ENCODE measurements around the gene ATP8B1. TPM values are rescaled to one million over a fixed set of nuclear protein-coding genes. Genes with fewer than 3 reads are reported as not detected.
"Not testable (repeated sequence)": the region's sequence is repeated elsewhere in the genome, so short reads cannot be mapped to it uniquely, and the experiment has no call there.

Gene ATP8B1
- total RNA-seq, 3 donors from 2014 or later = 175 to 406 (median 316) TPM

DNA sequence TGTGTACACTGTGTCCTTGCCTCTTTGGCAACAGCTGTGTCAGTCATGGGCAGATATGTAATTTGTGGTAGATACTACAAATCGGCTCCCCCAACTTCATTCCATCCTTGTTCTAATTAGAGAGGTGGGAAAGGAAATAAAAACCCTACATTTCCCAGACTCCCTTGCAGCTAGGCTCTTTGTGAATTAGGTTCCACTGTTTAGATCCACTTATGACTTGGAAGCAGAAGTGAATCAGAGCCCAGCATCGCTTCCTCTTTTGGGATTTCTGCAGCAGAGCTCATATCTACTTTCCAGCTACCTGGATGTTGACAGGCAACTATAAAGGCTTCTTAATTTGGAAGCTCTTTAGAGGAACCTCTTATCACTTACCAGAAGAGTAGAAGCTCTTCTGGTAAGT is 147.4 kb downstream of the ATP8B1 start:
- TF ChIP-seq, protein P1, sequence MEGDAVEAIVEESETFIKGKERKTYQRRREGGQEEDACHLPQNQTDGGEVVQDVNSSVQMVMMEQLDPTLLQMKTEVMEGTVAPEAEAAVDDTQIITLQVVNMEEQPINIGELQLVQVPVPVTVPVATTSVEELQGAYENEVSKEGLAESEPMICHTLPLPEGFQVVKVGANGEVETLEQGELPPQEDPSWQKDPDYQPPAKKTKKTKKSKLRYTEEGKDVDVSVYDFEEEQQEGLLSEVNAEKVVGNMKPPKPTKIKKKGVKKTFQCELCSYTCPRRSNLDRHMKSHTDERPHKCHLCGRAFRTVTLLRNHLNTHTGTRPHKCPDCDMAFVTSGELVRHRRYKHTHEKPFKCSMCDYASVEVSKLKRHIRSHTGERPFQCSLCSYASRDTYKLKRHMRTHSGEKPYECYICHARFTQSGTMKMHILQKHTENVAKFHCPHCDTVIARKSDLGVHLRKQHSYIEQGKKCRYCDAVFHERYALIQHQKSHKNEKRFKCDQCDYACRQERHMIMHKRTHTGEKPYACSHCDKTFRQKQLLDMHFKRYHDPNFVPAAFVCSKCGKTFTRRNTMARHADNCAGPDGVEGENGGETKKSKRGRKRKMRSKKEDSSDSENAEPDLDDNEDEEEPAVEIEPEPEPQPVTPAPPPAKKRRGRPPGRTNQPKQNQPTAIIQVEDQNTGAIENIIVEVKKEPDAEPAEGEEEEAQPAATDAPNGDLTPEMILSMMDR (IDR thresholded peaks at IDR 0.05) = no peak
- DNase-seq (no peak), ATAC-seq (no peak)
- intact Hi-C loops (cut with DNase I, micrococcal nuclease) = no loop called here
- Histone ChIP-seq H3K4me1 (ENCODE audit: low read depth) (no peaks in the 10 kb centered on the region), H3K36me3 (ENCODE audit: low read depth) (no peaks in the 10 kb centered on the region), H3K9me3 (peaks cover 5% of the 10 kb centered on the region), H3K4me3 (no peak overlapping the region)

DNA sequence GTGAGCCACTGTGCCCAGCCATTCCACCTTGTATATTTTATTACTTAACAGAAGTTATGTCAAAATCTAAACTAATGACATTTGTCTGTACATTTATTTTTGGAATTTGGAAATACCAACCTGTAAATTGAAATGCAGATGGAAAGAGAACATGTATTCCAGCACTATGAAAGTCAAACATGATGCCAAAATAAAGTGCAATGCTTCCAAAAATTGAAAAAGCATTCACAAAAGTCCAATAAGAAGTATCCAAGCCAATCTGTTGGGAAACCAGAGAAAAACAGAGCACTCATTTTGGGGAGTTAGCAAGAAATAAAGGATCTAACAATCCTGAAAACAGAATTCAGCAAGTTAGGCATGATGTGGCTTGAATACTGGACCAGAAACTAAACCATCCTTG is 151.2 kb downstream of the ATP8B1 start:
- TF ChIP-seq, protein P1 (IDR thresholded peaks at IDR 0.05) = no peak

DNA sequence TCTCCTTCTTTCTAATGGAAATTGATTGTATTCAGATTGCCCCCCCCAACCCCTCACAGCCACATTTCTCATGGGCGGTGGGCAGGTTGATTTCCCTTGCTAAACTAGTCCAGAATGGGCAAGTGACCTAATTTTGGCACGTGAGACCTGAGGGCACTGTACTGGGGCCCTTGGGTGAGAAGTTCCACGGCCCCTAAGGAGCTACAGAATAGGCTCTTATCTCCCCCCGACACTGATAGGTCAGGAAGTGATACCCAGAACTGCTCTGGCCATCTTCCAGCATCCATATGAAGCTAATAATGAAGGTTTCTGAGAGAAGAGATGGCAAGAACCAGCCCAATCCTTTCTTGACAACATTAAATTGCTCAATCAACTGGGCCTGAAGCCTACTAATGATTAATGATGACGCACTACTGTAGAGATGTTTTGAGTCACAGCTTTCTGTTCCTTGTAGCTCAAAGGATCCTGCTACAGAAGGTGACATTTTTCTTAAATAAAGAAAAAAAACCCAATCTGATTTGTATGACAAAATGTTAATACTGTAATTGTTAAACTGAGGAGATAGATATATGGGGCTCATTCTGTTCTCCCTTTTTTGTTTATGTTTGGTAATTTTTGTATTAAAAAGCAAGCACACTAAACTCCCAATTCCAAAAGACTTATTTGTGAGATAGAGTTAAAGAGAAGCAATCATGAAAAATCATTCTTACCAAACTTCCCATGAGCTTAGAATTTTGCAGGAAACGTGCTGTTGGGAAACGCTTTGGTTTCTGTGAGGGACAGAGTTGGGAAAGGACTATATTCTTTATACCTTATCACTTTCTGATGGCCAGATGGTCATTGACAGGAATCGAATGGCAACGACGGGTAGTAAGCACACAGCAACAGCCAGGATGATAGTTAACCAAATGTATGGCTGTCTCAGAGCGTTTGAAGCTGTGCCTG is 153.3 kb downstream of the ATP8B1 start:
- H3K36me3 ChIP-seq (ENCODE audit: low read depth) = no peaks in the 10 kb centered on the region

More for the DNA sequence above, 151.2 kb downstream of the ATP8B1 start:
- no peaks in the 10 kb centered on the region for H3K36me3 ChIP-seq (ENCODE audit: low read depth)
- DNase-seq (no peak), ATAC-seq (no peak)
- H3K4me3 ChIP-seq = no peak overlapping the region
- peaks cover 5% of the 10 kb centered on the region for H3K9me3 ChIP-seq
- H3K4me1 ChIP-seq (ENCODE audit: low read depth) = no peaks in the 10 kb centered on the region
- intact Hi-C loops (cut with DNase I, micrococcal nuclease) = no loop called here

DNA sequence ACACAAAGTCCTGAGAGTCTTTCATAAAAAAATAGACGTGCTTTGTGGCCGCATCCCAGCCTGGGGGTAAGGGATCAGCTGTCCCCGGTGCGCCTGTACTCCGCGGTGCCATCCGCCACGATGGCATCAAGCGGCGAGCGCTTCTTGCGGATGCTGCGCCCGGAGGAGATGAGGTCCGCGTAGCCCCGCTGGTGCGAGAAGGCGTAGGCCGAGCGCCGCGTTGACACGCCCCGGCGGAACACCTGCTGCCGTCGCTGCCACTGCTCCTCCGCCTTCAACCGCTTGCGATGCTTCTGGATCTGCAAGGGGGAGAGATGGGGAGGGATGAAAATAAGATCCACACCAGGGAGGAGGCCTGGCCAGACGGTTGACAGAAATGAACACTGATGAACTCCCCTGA is 154.7 kb downstream of the ATP8B1 start:
- Histone ChIP-seq H3K36me3 (ENCODE audit: low read depth) (no peaks in the 10 kb centered on the region), H3K4me3 (no peak overlapping the region), H3K9me3 (no peaks in the 10 kb centered on the region), H3K4me1 (ENCODE audit: low read depth) (no peaks in the 10 kb centered on the region)
- intact Hi-C loops (cut with DNase I, micrococcal nuclease) = no loop called here
- ATAC-seq (peak; percentile 6), DNase-seq (no peak)
- TF ChIP-seq, protein P1 (IDR thresholded peaks at IDR 0.05) = no peak

More for the DNA sequence above, 153.3 kb downstream of the ATP8B1 start:
- no peak overlapping the region for H3K4me3 ChIP-seq
- no peak for DNase-seq
- H3K4me1 ChIP-seq (ENCODE audit: low read depth) = no peaks in the 10 kb centered on the region
- TF ChIP-seq, protein P1 (IDR thresholded peaks at IDR 0.05) = no peak
- H3K9me3 ChIP-seq = no peaks in the 10 kb centered on the region
- intact Hi-C loops (cut with DNase I, micrococcal nuclease) = no loop called here
- no peak for ATAC-seq

DNA sequence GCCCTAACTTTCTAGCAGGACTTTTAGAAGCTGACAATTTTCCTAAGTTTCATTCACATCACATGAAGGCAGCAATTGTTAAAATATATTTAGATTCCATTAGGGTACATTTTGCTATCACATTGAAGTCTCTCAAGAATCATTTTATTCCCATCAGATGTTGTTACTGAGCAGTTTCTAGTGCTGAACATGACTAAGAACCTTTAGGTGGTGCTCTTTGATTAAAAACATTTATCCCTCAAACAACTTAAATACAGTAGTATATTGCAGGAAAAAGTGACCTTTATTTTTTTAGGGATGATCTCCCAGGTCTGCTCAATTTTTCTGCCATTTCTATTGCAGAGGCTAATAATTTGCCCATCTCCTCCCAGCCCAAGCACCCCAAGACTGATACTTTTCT is 158.6 kb downstream of the ATP8B1 start:
- no peak overlapping the region for H3K4me3 ChIP-seq
- H3K4me1 ChIP-seq (ENCODE audit: low read depth) = no peaks in the 10 kb centered on the region
- TF ChIP-seq, protein P1 (IDR thresholded peaks at IDR 0.05) = no peak
- intact Hi-C loops (cut with DNase I, micrococcal nuclease) = no loop called here
- ATAC-seq (peak; percentile 14), DNase-seq (no peak)
- H3K36me3 ChIP-seq (ENCODE audit: low read depth) = no peaks in the 10 kb centered on the region
- no peaks in the 10 kb centered on the region for H3K9me3 ChIP-seq

DNA sequence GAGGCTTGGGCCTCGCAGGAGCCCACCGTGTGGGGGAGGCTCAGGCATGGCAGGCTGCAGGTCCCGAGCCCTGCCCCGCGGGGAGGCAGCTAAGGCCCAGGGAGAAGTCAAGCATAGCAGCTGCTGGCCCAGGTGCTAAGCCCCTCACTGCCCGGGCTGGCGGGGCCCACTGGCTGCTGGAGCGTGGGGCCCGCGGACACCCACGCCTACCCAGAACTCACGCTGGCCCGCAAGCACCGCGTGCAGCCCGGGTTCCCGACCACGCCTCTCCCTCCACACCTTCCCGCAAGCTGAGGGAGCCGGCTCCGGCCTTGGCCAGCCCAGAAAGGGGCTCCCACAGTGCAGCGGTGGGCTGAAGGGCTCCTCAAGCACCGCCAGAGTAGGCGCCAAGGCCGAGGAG is 159.4 kb downstream of the ATP8B1 start:
- H3K36me3 ChIP-seq (ENCODE audit: low read depth); DNase-seq; H3K4me3 ChIP-seq; intact Hi-C loops (cut with DNase I, micrococcal nuclease); H3K9me3 ChIP-seq; H3K4me1 ChIP-seq (ENCODE audit: low read depth): not testable (repeated sequence)
- ATAC-seq = peak; percentile 36

DNA sequence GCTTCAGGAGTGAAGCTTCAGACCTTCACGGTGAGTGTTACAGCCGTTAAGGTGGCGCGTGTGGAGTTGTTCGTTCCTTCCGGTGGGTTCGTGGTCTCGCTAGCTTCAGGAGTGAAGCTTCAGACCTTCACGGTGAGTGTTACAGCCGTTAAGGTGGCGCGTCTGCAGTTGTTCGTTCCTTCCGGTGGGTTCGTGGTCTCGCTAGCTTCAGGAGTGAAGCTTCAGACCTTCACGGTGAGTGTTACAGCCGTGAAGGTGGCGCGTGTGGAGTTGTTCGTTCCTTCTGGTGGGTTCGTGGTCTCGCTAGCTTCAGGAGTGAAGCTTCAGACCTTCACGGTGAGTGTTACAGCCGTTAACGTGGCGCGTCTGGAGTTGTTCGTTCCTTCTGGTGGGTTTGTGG is 160.7 kb downstream of the ATP8B1 start:
- H3K4me1 ChIP-seq (ENCODE audit: low read depth); H3K4me3 ChIP-seq; H3K9me3 ChIP-seq; DNase-seq; H3K36me3 ChIP-seq (ENCODE audit: low read depth); intact Hi-C loops (cut with DNase I, micrococcal nuclease); ATAC-seq: not testable (repeated sequence)

Data from mucosa of descending colon (tissue), 3 donors.